ENCODE results near the gene KRT32.

KRT32 gene

GRCh38 chr17:41483991-41484826 lies 17.0 kb upstream of the KRT32 start:
- no peak for TF ChIP-seq CTCF (IDR thresholded peaks at IDR 0.05; ENCODE audit: low read depth, low read length)
- DNase-seq (ENCODE audit: extremely low read depth, low read depth), result no peak

- DNase-seq (ENCODE audit: extremely low read depth, low read depth), result no peak
- no peak for TF ChIP-seq CTCF (IDR thresholded peaks at IDR 0.05; ENCODE audit: low read depth, low read length)
Observed at GRCh38 chr17:41483531-41483930, 16.3 kb upstream of the KRT32 start.

GRCh38 chr17:41481036-41481435 lies 13.8 kb upstream of the KRT32 start, which contains the start of gene KRT35:
Gene KRT35, minus strand, starts transcription at chr17:41481151. Its CDS starts 54 bp downstream, at chr17:41481097.
- no peak for TF ChIP-seq CTCF (IDR thresholded peaks at IDR 0.05; ENCODE audit: low read depth, low read length)
- no peak for DNase-seq (ENCODE audit: extremely low read depth, low read depth)

- TF ChIP-seq CTCF (IDR thresholded peaks at IDR 0.05; ENCODE audit: low read depth, low read length), result no peak
- no peak for DNase-seq (ENCODE audit: extremely low read depth, low read depth)
Observed at GRCh38 chr17:41480581-41480980, 13.4 kb upstream of the KRT32 start.

- no peak for TF ChIP-seq CTCF (IDR thresholded peaks at IDR 0.05; ENCODE audit: low read depth, low read length)
- no peak for DNase-seq (ENCODE audit: extremely low read depth, low read depth)
Observed at GRCh38 chr17:41480136-41480535, 12.9 kb upstream of the KRT32 start.

- DNase-seq (ENCODE audit: extremely low read depth, low read depth), result no peak
- TF ChIP-seq CTCF (IDR thresholded peaks at IDR 0.05; ENCODE audit: low read depth, low read length), result no peak
Observed at GRCh38 chr17:41478237-41478636, 11.1 kb upstream of the KRT32 start.

All from AG09319 (cell line).